ENCODE results near the gene FHOD3.
"Not testable (repeated sequence)": the region's sequence is repeated elsewhere in the genome, so short reads cannot be mapped to it uniquely, and the experiment has no call there.

FHOD3 gene

GRCh38 chr18:36711014-36711725 is 413.7 kb downstream of the FHOD3 start:
- no peak for DNase-seq (ENCODE audit: low read depth)

GRCh38 chr18:36711813-36712444 is 414.4 kb downstream of the FHOD3 start:
- no peak for DNase-seq (ENCODE audit: low read depth)

GRCh38 chr18:36714476-36714875 is 417.0 kb downstream of the FHOD3 start:
- DNase-seq (ENCODE audit: low read depth) = no peak

- no peak for DNase-seq (ENCODE audit: low read depth)
Observed at GRCh38 chr18:36717422-36718110, 420.1 kb downstream of the FHOD3 start.

- DNase-seq (ENCODE audit: low read depth) = no peak
Observed at GRCh38 chr18:36718705-36719328, 421.3 kb downstream of the FHOD3 start.

GRCh38 chr18:36719630-36720029 is 422.1 kb downstream of the FHOD3 start:
- no peak for DNase-seq (ENCODE audit: low read depth)

GRCh38 chr18:36721351-36721750 is 423.8 kb downstream of the FHOD3 start:
- not testable (repeated sequence) for DNase-seq (ENCODE audit: low read depth)

GRCh38 chr18:36724169-36724568 is 426.7 kb downstream of the FHOD3 start:
- DNase-seq (ENCODE audit: low read depth) = no peak

GRCh38 chr18:36724591-36725001 is 427.1 kb downstream of the FHOD3 start:
- no peak for DNase-seq (ENCODE audit: low read depth)

- DNase-seq (ENCODE audit: low read depth) = no peak
Observed at GRCh38 chr18:36728345-36728744, 430.8 kb downstream of the FHOD3 start.

- DNase-seq (ENCODE audit: low read depth) = no peak
Observed at GRCh38 chr18:36729197-36729596, 431.7 kb downstream of the FHOD3 start.

GRCh38 chr18:36732264-36732663 is 434.8 kb downstream of the FHOD3 start:
- no peak for DNase-seq (ENCODE audit: low read depth)

- DNase-seq (ENCODE audit: low read depth) = no peak
Observed at GRCh38 chr18:36733150-36733549, 435.6 kb downstream of the FHOD3 start.

- no peak for DNase-seq (ENCODE audit: low read depth)
Observed at GRCh38 chr18:36734596-36734995, 437.1 kb downstream of the FHOD3 start.

- DNase-seq (ENCODE audit: low read depth) = no peak
Observed at GRCh38 chr18:36735130-36735529, 437.6 kb downstream of the FHOD3 start.

- DNase-seq (ENCODE audit: low read depth) = no peak
Observed at GRCh38 chr18:36736094-36736493, 438.6 kb downstream of the FHOD3 start.

- no peak for DNase-seq (ENCODE audit: low read depth)
Observed at GRCh38 chr18:36737316-36737715, 439.8 kb downstream of the FHOD3 start.

GRCh38 chr18:36744261-36744876 is 446.9 kb downstream of the FHOD3 start:
- no peak for DNase-seq (ENCODE audit: low read depth)

- no peak for DNase-seq (ENCODE audit: low read depth)
Observed at GRCh38 chr18:36745219-36745975, 447.9 kb downstream of the FHOD3 start.

GRCh38 chr18:36752929-36753865 is 455.7 kb downstream of the FHOD3 start:
- DNase-seq (ENCODE audit: low read depth) = no peak
